Measurements from ENCODE around the gene NUTF2. TPM values are rescaled to one million over a fixed set of nuclear protein-coding genes. Genes with fewer than 3 reads are reported as not detected.

NUTF2 gene
- total RNA-seq, 1 donor from 2014 or later, result 131 TPM

DNA sequence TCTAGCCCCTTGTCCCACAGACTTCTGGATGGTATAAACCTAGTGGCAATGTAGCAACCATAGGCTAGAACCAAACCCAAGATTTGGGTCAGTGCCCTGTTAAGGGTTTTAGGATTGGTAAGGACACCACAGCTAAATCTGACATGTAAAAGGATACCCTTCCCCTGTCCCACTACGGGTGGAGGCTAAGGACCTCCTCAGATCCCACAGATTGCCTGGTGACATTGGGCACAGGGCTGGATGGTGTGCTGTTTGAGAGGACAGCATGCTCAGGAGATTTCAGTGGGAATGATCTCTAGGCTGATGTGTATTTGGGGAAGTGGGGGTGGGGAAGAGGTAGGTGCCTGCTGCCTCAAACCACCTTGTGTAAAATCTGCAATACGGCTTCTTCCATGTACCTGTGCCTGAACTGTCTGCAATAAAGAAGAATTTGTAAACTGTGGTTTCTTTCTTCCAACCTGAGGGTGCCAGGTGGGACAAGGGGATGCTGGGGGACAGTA lies 25.4 kb downstream of the NUTF2 start:
- no peak for TF ChIP-seq POLR2AphosphoS5 (IDR thresholded peaks at IDR 0.05; ENCODE audit: insufficient read depth in 1 of 2, low read depth in 1 of 2)
- no peak for TF ChIP-seq POLR2A (IDR thresholded peaks at IDR 0.05)
- TF ChIP-seq, protein P1, sequence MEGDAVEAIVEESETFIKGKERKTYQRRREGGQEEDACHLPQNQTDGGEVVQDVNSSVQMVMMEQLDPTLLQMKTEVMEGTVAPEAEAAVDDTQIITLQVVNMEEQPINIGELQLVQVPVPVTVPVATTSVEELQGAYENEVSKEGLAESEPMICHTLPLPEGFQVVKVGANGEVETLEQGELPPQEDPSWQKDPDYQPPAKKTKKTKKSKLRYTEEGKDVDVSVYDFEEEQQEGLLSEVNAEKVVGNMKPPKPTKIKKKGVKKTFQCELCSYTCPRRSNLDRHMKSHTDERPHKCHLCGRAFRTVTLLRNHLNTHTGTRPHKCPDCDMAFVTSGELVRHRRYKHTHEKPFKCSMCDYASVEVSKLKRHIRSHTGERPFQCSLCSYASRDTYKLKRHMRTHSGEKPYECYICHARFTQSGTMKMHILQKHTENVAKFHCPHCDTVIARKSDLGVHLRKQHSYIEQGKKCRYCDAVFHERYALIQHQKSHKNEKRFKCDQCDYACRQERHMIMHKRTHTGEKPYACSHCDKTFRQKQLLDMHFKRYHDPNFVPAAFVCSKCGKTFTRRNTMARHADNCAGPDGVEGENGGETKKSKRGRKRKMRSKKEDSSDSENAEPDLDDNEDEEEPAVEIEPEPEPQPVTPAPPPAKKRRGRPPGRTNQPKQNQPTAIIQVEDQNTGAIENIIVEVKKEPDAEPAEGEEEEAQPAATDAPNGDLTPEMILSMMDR (IDR thresholded peaks at IDR 0.05), result no peak
- H3K36me3 ChIP-seq, result peaks cover 0 to 50% of the 10 kb centered on the region in 2 donors
- H3K27me3 ChIP-seq, result no peaks in the 10 kb centered on the region
- peaks cover 40% of the 10 kb centered on the region for H3K4me1 ChIP-seq
- H3K4me3 ChIP-seq, result peak overlapping the region; percentile 78 to 94
- intact Hi-C loops (cut with DNase I), result no loop called here
- no peak for DNase-seq (ENCODE audit: extremely low spot score in 2 of 2)
- no peaks in the 10 kb centered on the region for H3K9me3 ChIP-seq
- H3K27ac ChIP-seq, result peak overlapping the region; percentile 73

DNA sequence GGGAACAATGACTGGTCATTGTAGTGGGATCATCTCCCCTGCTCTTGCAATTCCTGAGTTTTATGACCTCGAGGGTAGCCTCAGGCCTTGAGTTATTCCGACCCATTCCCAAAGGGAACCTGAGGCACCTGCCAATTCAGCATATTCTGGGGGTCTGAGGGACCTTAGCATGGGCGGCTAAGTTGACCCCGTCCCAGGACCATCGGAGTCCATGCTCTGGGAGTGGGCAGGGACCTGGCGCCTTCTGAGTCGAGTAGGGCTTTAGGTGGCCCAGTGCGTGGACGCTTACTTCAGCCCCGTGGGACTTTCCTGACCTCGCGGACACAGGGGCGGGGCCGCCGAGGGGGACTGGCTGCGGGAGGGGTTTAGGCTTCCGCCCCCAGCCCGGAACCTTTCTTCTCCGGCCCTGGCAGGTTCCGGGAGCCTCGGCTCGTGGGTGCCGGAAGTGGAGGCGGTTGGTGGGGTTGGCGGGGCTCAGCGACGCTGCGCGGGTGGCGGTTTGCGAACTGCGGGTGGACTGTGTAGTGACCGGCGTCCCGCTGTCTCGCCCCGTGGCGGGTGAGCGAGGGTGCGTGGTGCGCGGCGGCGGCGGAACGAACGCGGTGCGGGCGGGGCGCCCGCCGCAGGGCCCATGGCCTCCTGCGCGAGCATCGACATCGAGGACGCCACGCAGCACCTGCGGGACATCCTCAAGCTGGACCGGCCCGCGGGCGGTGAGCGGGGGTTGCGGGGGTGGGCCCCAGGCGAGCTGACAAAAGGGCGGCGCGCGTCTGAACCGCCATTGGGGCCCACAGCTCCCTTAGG lies 26.1 kb downstream of the NUTF2 start, which contains the start of gene EDC4:
Gene EDC4 (plus strand): TSS at position 422 of the 804 bp plus-strand sequence. CDS start 210 bp downstream, at position 632.
- TF ChIP-seq POLR2AphosphoS5 (IDR thresholded peaks at IDR 0.05; ENCODE audit: insufficient read depth in 1 of 2, low read depth in 1 of 2), result peak; percentile 64 to 66
- TF ChIP-seq, protein P1 (IDR thresholded peaks at IDR 0.05), result peak in 1 of 3 experiments; percentile 29
- peak in 1 of 2 donors; percentile 20 for TF ChIP-seq POLR2A (IDR thresholded peaks at IDR 0.05)
- intact Hi-C loops (cut with DNase I), result no loop called here
- Histone ChIP-seq H3K9me3 (no peaks in the 10 kb centered on the region), H3K4me3 (peak within 1 kb of the TSS; percentile 78 to 94), H3K27ac (peak within 1 kb of the TSS; percentile 73), H3K4me1 (peaks cover 40% of the 10 kb centered on the region), H3K27me3 (no peaks in the 10 kb centered on the region), H3K36me3 (peaks cover 0 to 50% of the 10 kb centered on the region in 2 donors)
- DNase-seq (ENCODE audit: extremely low spot score in 2 of 2), result peak in 1 of 2 donors; percentile 89

DNA sequence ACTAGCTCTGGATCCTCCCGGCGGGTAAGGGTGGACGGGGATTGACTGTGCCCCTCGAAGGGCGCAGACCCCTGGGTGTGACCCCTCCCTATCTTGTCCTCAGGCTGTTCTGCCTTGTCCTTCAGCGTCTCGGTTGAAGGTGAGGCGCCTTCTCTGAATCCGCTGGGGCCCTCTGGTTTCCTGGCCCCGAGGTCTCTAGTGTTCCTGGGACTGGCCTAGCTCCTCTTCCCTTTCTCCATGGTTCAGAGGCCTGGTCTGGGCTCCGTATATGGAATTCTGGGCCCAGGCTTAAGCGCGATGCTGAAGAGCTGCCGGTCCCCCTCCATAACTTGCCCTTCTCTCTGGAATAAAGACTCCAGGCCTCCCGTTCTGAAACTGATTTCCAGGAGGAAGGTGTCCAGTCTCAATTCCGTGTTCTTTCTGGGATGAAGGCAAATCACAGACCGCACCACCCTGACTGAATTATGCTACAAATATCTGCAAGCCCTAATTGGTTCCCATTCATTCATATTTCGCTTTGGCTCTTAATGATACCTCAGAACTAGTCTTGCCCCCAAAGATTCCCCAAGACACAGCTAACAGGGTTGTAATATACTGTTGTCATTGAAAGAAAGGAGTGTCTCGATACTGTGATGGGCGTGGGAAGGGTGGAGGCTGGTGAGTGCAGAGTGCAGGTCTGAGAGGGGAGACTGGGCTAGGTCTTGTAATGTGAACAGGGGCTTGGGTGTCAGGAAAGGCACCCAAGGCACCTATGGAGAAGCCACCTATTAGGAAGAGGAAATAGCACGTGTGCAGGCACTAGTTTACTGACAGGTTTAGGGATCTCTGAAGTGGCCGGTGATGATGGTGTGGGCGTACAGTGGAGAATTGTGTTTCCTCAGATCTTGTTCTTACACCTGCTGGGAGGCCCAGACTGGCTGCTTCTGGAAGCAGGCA lies 27.0 kb downstream of the NUTF2 start:
- H3K27ac ChIP-seq, result peak overlapping the region; percentile 73
- peaks cover under 1 to 50% of the 10 kb centered on the region in 2 donors for H3K36me3 ChIP-seq
- H3K27me3 ChIP-seq, result no peaks in the 10 kb centered on the region
- DNase-seq (ENCODE audit: extremely low spot score in 2 of 2), result no peak
- no peaks in the 10 kb centered on the region for H3K9me3 ChIP-seq
- intact Hi-C loops (cut with DNase I), result no loop called here
- TF ChIP-seq POLR2AphosphoS5 (IDR thresholded peaks at IDR 0.05; ENCODE audit: insufficient read depth in 1 of 2, low read depth in 1 of 2), result no peak
- H3K4me3 ChIP-seq, result peak overlapping the region; percentile 78 to 94
- peaks cover 40% of the 10 kb centered on the region for H3K4me1 ChIP-seq

DNA sequence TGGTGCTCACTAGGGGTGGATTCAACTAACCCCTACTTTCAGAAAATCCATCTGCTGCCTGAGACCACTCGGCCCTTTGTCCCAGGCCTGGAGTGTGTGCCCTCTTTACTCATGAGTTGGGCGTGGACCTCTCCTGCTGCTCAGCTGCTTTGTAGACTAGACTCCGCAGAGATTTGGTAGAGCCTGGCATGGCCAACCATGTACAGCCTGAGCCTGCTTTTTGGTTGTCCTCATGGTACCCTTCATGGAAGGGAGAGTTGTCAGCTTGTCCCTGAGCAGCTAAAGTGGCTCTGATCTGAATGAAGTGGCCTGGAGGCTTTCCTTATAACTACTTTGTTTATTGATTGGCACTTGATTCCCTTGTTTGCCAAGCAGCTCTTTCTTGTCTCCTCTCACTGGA lies 27.6 kb downstream of the NUTF2 start:
- TF ChIP-seq, protein P1 (IDR thresholded peaks at IDR 0.05), result no peak
- TF ChIP-seq POLR2AphosphoS5 (IDR thresholded peaks at IDR 0.05; ENCODE audit: insufficient read depth in 1 of 2, low read depth in 1 of 2) (no peak), POLR2A (IDR thresholded peaks at IDR 0.05) (no peak)
- Histone ChIP-seq H3K27me3 (no peaks in the 10 kb centered on the region), H3K36me3 (peaks cover 4 to 50% of the 10 kb centered on the region in 2 donors), H3K4me1 (peaks cover 40% of the 10 kb centered on the region), H3K4me3 (peak overlapping the region; percentile 78 to 94), H3K27ac (no peak overlapping the region), H3K9me3 (no peaks in the 10 kb centered on the region)
- intact Hi-C loops (cut with DNase I), result no loop called here
- DNase-seq (ENCODE audit: extremely low spot score in 2 of 2), result no peak

DNA sequence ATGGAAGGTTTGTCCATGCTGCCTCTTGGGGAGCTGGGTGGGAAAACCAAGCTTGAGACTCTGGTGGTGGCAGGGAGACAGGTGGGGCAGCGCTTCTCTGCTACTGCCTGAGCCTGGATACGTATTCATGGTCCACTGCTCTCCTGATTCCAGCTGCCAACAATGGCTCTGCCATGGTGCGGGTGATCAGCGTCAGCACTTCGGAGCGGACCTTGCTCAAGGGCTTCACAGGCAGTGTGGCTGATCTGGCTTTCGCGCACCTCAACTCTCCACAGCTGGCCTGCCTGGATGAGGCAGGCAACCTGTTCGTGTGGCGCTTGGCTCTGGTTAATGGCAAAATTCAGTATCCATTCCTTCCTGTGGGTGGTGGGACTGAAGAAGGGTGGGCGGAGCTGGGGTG lies 30.3 kb downstream of the NUTF2 start:
- H3K4me3 ChIP-seq, result no peak overlapping the region
- TF ChIP-seq POLR2AphosphoS5 (IDR thresholded peaks at IDR 0.05; ENCODE audit: insufficient read depth in 1 of 2, low read depth in 1 of 2), result no peak
- no peak for TF ChIP-seq POLR2A (IDR thresholded peaks at IDR 0.05)
- TF ChIP-seq, protein P1 (IDR thresholded peaks at IDR 0.05), result no peak
- no peaks in the 10 kb centered on the region for H3K27me3 ChIP-seq
- peak in 1 of 2 donors; percentile 93 for DNase-seq (ENCODE audit: extremely low spot score in 2 of 2)
- no peak overlapping the region for H3K27ac ChIP-seq
- no peaks in the 10 kb centered on the region for H3K9me3 ChIP-seq
- peaks cover 39% of the 10 kb centered on the region for H3K4me1 ChIP-seq
- intact Hi-C loops (cut with DNase I), result no loop called here
- peaks cover 4 to 62% of the 10 kb centered on the region in 2 donors for H3K36me3 ChIP-seq

All from vagina (tissue), 2 donors.